ENCODE results near the gene EWSR1.

The EWSR1 gene

GRCh38 chr22:29306175-29306834 is 38.2 kb downstream of the EWSR1 start, which contains the start of gene GAS2L1:
GAS2L1 (plus strand) TSS chr22:29306650; CDS start chr22:29308106, 1,456 bp downstream.
- DNase-seq (ENCODE audit: low spot score), result peak; percentile 97

- peak; percentile 95 for DNase-seq (ENCODE audit: low spot score)
Measured at GRCh38 chr22:29306835-29307595, 38.9 kb downstream of the EWSR1 start.

- DNase-seq (ENCODE audit: low spot score), result peak; percentile 46
Measured at GRCh38 chr22:29307596-29308147, 39.6 kb downstream of the EWSR1 start.

- no peak for DNase-seq (ENCODE audit: low spot score)
Measured at GRCh38 chr22:29308148-29308790, 40.2 kb downstream of the EWSR1 start.

- peak; percentile 79 for DNase-seq (ENCODE audit: low spot score)
Measured at GRCh38 chr22:29308791-29309262, 40.8 kb downstream of the EWSR1 start.

GRCh38 chr22:29309332-29310064 is 41.4 kb downstream of the EWSR1 start:
- DNase-seq (ENCODE audit: low spot score), result peak; percentile 17

GRCh38 chr22:29310065-29310862 is 42.2 kb downstream of the EWSR1 start:
- DNase-seq (ENCODE audit: low spot score), result no peak

- DNase-seq (ENCODE audit: low spot score), result peak; percentile 99
Measured at GRCh38 chr22:29310863-29311339, 42.8 kb downstream of the EWSR1 start.

GRCh38 chr22:29311464-29312217 is 43.6 kb downstream of the EWSR1 start:
- DNase-seq (ENCODE audit: low spot score), result peak; percentile 27

- no peak for DNase-seq (ENCODE audit: low spot score)
Measured at GRCh38 chr22:29312218-29313125, 44.4 kb downstream of the EWSR1 start.

GRCh38 chr22:29313126-29313575 is 45.1 kb downstream of the EWSR1 start:
- peak; percentile 49 for DNase-seq (ENCODE audit: low spot score)

- DNase-seq (ENCODE audit: low spot score), result no peak
Measured at GRCh38 chr22:29313576-29314466, 45.8 kb downstream of the EWSR1 start.

- DNase-seq (ENCODE audit: low spot score), result no peak
Measured at GRCh38 chr22:29314537-29315285, 46.6 kb downstream of the EWSR1 start.

- DNase-seq (ENCODE audit: low spot score), result peak; percentile 47
Measured at GRCh38 chr22:29315286-29316140, 47.4 kb downstream of the EWSR1 start, which contains the start of gene RASL10A. RASL10A (minus strand) TSS chr22:29315697; CDS start chr22:29315246, 451 bp downstream.

- no peak for DNase-seq (ENCODE audit: low spot score)
Measured at GRCh38 chr22:29316141-29316828, 48.2 kb downstream of the EWSR1 start.
